Endothelial cell of umbilical vein (primary cell): ENCODE measurements around the gene CIPC. TPM values are rescaled to one million over a fixed set of nuclear protein-coding genes. Genes with fewer than 3 reads are reported as not detected.

Source experiments
- BruUV-seq: library from RNA; stranded (reverse); fragments of 400-500 nt; replicated peaks from 2 replicates; lab custom pipeline; 2021; lab: Mats Ljungman, UMichigan
- CTCF ChIA-PET: fragments of 300-600, 350-600 bp; sonication (Branson Sonifier 250); formaldehyde crosslinking; loops from one replicate; lab custom pipeline; 2021; ENCODE audit warnings: antibody characterized with exemption, inconsistent platforms; lab: Charles Lee
- POLR2A ChIA-PET: fragments of 300-600, 350-600 bp; sonication (Branson Sonifier 250); formaldehyde crosslinking; loops from one replicate; lab custom pipeline; 2021; ENCODE audit warnings: antibody characterized with exemption, inconsistent platforms; lab: Charles Lee
- DNase-seq: peaks from one replicate; pipeline ENCODE4 v3.0.0-alpha.2; 2011; ENCODE audit warnings: low read depth, low spot score
- FAIRE-seq: peaks from 2 replicates; lab custom pipeline; 2011; peaks lifted over from hg19 to GRCh38; lab: Jason Lieb, UNC
- H2AFZ ChIP-seq: 2 replicates; pipeline ENCODE4 v1.6.0; 2012; ENCODE audit warnings: low read depth, low read length, control low read depth, inconsistent platforms
- H3K27ac ChIP-seq: 2 replicates; pipeline ENCODE4 v1.5.1; 2011; ENCODE audit warnings: low read depth, mild to moderate bottlenecking, control low read depth, low read length, moderate library complexity; ENCODE audit not compliant: insufficient read depth
- H3K27me3 ChIP-seq, 2 experiments: 2 replicates each; pipeline versions ENCODE4 v1.6.0 to v1.6.1; 2011; ENCODE audit warnings: low read length in 2 of 2, mixed read lengths in 1 of 2; ENCODE audit not compliant: control insufficient read depth in 2 of 2, insufficient read depth in 2 of 2
- H3K36me3 ChIP-seq, 2 experiments: 2 replicates in 1 of 2; 3 replicates in 1 of 2; pipeline ENCODE4 v1.5.1; 2011; ENCODE audit warnings: low read length in 2 of 2, mild to moderate bottlenecking in 1 of 2, moderate library complexity in 1 of 2; ENCODE audit not compliant: control insufficient read depth in 2 of 2, insufficient read depth in 2 of 2; ENCODE audit errors: extremely low read depth in 1 of 2
- H3K4me1 ChIP-seq: 3 replicates; pipeline ENCODE4 v1.5.1; 2011; ENCODE audit warnings: mild to moderate bottlenecking, low read length; ENCODE audit not compliant: control insufficient read depth, insufficient read depth; ENCODE audit errors: extremely low read depth
- H3K4me2 ChIP-seq: 2 replicates; pipeline ENCODE4 v1.6.1; 2011; ENCODE audit warnings: low read length, control low read depth, mixed read lengths; ENCODE audit not compliant: insufficient read depth
- H3K4me3 ChIP-seq, 3 experiments: fragments of 200-600 bp in 1 of 3; sonication (generic), shearing (Covaris generic) in 1 of 3; replicated peaks in 1 of 3; 2 replicates each; pipeline ENCODE4 v1.5.1; 2011 to 2016; ENCODE audit warnings: control low read depth in 3 of 3, low read length in 3 of 3, mild to moderate bottlenecking in 2 of 3, inconsistent platforms in 1 of 3, low read depth in 1 of 3, moderate library complexity in 1 of 3; ENCODE audit not compliant: insufficient read depth in 1 of 3
- H3K79me2 ChIP-seq: 2 replicates; pipeline ENCODE4 v1.6.0; 2012; ENCODE audit warnings: low read length, inconsistent platforms; ENCODE audit not compliant: control insufficient read depth, insufficient read depth
- H3K9ac ChIP-seq: replicated peaks from 2 replicates; pipeline ENCODE3; 2011; ENCODE audit warnings: low read length, control low read depth; ENCODE audit not compliant: insufficient read depth; ENCODE audit errors: extremely low read depth
- H3K9me1 ChIP-seq: replicated peaks from 3 replicates; pipeline ENCODE4 v1.6.0; 2011; ENCODE audit warnings: mild to moderate bottlenecking, low read length; ENCODE audit not compliant: control insufficient read depth, insufficient read depth; ENCODE audit errors: extremely low read depth
- H3K9me3 ChIP-seq: replicated peaks from 2 replicates; pipeline ENCODE4 v1.5.1; 2012; ENCODE audit warnings: low read length, inconsistent platforms; ENCODE audit not compliant: control insufficient read depth, insufficient read depth
- H4K20me1 ChIP-seq: replicated peaks from 2 replicates; pipeline ENCODE3; 2011; ENCODE audit warnings: mild to moderate bottlenecking, low read length; ENCODE audit not compliant: control insufficient read depth, insufficient read depth; ENCODE audit errors: extremely low read depth
- EZH2 ChIP-seq: IDR thresholded peaks from 2 replicates; pipeline ENCODE4 v1.6.1; 2012; ENCODE audit warnings: borderline replicate concordance, low read depth, mild to moderate bottlenecking, moderate library complexity, low read length, inconsistent platforms; ENCODE audit not compliant: severe bottlenecking
- FOS ChIP-seq: IDR thresholded peaks from 2 replicates; pipeline ENCODE4 v1.6.1; 2011; ENCODE audit warnings: mild to moderate bottlenecking, low read length, moderate library complexity, borderline replicate concordance; ENCODE audit not compliant: insufficient read depth
- GATA2 ChIP-seq: IDR thresholded peaks from 2 replicates; pipeline ENCODE4 v1.7.0; 2011; ENCODE audit warnings: low read depth, mild to moderate bottlenecking, moderate library complexity, mixed read lengths, low read length; ENCODE audit not compliant: insufficient read length, insufficient read depth
- JUN ChIP-seq: IDR thresholded peaks from 2 replicates; pipeline ENCODE4 v1.6.1; 2011; ENCODE audit warnings: borderline replicate concordance, low read depth; ENCODE audit not compliant: insufficient read length, insufficient read depth
- MAX ChIP-seq: IDR thresholded peaks from 2 replicates; pipeline ENCODE4 v1.6.1; 2011; ENCODE audit not compliant: insufficient read depth, insufficient read length
- MYC ChIP-seq: IDR thresholded peaks from one replicate; pipeline ENCODE4 v1.6.1; 2011; ENCODE audit warnings: mild to moderate bottlenecking, low read depth, low read length
- POLR2A ChIP-seq: IDR thresholded peaks from 2 replicates; pipeline ENCODE4 v1.6.1; 2012; ENCODE audit warnings: low read depth, mild to moderate bottlenecking, control low read depth, low read length
- POLR2AphosphoS5 ChIP-seq: IDR thresholded peaks from 2 replicates; pipeline ENCODE4 v1.6.1; 2012; ENCODE audit warnings: low read depth, mild to moderate bottlenecking, control low read depth, low read length, moderate library complexity; ENCODE audit not compliant: insufficient read depth
- dilution Hi-C: fragments of 300-500 bp; cut with MboI; formaldehyde crosslinking; loops from one replicate; pipeline ENCODE4 v1.15.0; 2019; ENCODE audit warnings: low sequenced_read_pairs; ENCODE audit not compliant: extremely low pct_ligation_motif_present
- intact Hi-C: fragments of 100-400 bp; cut with micrococcal nuclease; formaldehyde crosslinking; loops from one replicate; pipeline ENCODE4 v1.10.0; 2022
- polyA plus RNA-seq, 4 experiments: library from polyadenylated mRNA; depleted of rRNA in 3 of 4; stranded (reverse) in 3 of 4; unstranded in 1 of 4; fragments of >200 nt; gene quantifications; 2 replicates each; pipeline versions ENCODE4 v1.2.1 to v1.2.3, GENCODE V29; 2011 to 2012; ENCODE audit warnings: missing spikeins in 1 of 4
- total RNA-seq: library from RNA; stranded (reverse); gene quantifications from 2 replicates; pipeline ENCODE4 v1.2.3, GENCODE V29; 2021
- TF ChIP-seq, protein P1 (sequence below), 2 donors: IDR thresholded peaks; 1 replicate in 1 of 2; 2 replicates in 1 of 2; pipeline ENCODE4 v1.5.1; 2011; ENCODE audit warnings: low read length in 2 of 2, mild to moderate bottlenecking in 2 of 2, moderate library complexity in 2 of 2, control low read depth in 1 of 2, inconsistent platforms in 1 of 2, low read depth in 1 of 2; ENCODE audit not compliant: insufficient read depth in 1 of 2; ENCODE audit errors: extremely low read depth in 1 of 2

The CIPC gene
- total and polyA plus RNA-seq, 2 donors (not counting 3 experiments of a cell fraction or from before 2014, with no cell fraction given), result 8.8 to 17.4 TPM

DNA sequence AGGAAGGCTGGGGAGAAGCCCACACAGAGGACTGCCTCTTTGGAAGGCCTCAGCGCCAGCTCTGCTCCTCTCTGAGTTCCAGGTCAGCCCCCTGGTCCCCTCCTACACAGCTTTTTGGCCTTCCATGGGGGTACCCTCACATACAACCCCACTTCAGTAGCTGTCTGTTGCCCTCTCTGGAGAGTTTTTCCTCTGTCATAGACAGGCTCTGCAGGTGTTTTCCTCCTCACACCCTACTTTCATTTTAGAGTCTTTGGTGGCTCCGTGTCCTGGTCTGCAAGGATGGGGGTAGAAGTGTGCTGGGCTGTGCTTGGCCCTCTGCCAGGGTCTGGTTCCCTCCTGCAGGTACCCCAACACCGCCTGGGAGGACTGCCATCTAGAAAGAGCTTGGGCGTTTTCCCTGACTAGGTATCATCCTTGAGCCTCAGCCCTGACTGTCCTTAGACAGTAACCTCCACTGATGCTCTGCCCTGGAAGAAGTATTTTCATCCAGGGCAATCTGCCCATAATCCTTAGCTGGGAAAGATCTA is 28.5 kb downstream of the CIPC start:
- Histone ChIP-seq H3K9ac (no peak overlapping the region), H3K4me3 (no peak overlapping the region), H3K27me3 (peaks cover 12 to 16% of the 10 kb centered on the region in 2 experiments), H2AFZ (no peak overlapping the region), H3K9me1 (no peaks in the 10 kb centered on the region), H3K79me2 (no peaks in the 10 kb centered on the region), H3K4me1 (peaks cover 6% of the 10 kb centered on the region), H3K27ac (no peak overlapping the region), H3K36me3 (no peaks in the 10 kb centered on the region), H4K20me1 (no peaks in the 10 kb centered on the region), H3K4me2 (no peak overlapping the region), H3K9me3 (no peaks in the 10 kb centered on the region)
- TF ChIP-seq POLR2AphosphoS5, result no peak
- no peak for TF ChIP-seq GATA2
- TF ChIP-seq EZH2, result no peak
- TF ChIP-seq POLR2A, result no peak
- TF ChIP-seq MAX, result no peak
- TF ChIP-seq JUN, result no peak
- TF ChIP-seq MYC, result no peak
- TF ChIP-seq, protein P1, sequence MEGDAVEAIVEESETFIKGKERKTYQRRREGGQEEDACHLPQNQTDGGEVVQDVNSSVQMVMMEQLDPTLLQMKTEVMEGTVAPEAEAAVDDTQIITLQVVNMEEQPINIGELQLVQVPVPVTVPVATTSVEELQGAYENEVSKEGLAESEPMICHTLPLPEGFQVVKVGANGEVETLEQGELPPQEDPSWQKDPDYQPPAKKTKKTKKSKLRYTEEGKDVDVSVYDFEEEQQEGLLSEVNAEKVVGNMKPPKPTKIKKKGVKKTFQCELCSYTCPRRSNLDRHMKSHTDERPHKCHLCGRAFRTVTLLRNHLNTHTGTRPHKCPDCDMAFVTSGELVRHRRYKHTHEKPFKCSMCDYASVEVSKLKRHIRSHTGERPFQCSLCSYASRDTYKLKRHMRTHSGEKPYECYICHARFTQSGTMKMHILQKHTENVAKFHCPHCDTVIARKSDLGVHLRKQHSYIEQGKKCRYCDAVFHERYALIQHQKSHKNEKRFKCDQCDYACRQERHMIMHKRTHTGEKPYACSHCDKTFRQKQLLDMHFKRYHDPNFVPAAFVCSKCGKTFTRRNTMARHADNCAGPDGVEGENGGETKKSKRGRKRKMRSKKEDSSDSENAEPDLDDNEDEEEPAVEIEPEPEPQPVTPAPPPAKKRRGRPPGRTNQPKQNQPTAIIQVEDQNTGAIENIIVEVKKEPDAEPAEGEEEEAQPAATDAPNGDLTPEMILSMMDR (IDR thresholded peaks at IDR 0.05; ENCODE audit: extremely low read depth in 1 of 2, insufficient read depth in 1 of 2, low read depth in 1 of 2, low read length in 2 of 2), result no peak
- no peak for TF ChIP-seq FOS
- ChIA-PET POLR2A (interaction anchor here (0.6 kb wide), 1 partner anchor 138 kb away, joined by 3 read pairs; no protein-coding TSS in a partner anchor), CTCF (interaction anchor here (0.9 to 6.3 kb wide), 7 partner anchors 9 to 254 kb away, joined by 3 to 48 read pairs (median 6); no protein-coding TSS in a partner anchor)
- dilution Hi-C loops (no loop called here), intact Hi-C loops (no loop called here)
- BruUV-seq, result no TSS peak
- DNase-seq, result no peak
- no peak for FAIRE-seq
